GM13976 (cell line): ENCODE data around the gene GALNT10.

Experiments used
- DNase-seq: peaks from one replicate; pipeline ENCODE4 v3.0.0; 2012; ENCODE audit warnings: low spot score
- CTCF ChIP-seq: IDR thresholded peaks from 2 replicates; pipeline ENCODE4 v1.5.1; 2012; ENCODE audit warnings: borderline replicate concordance, mild to moderate bottlenecking; ENCODE audit not compliant: insufficient read depth; ENCODE audit errors: extremely low read depth, missing control alignments, control extremely low read depth
- in situ Hi-C: fragments of 300-500 bp; cut with MboI; formaldehyde crosslinking; loops from one replicate; pipeline ENCODE4 v1.12.0; 2022; ENCODE audit warnings: low sequenced_read_pairs, mixed read lengths, inconsistent platforms; ENCODE audit not compliant: unreplicated experiment

Gene GALNT10

GRCh38 chr5:154351566-154351965, 161.0 kb downstream of the GALNT10 start:
- TF ChIP-seq CTCF: no peak
- DNase-seq: peak; percentile 26
- in situ Hi-C loops: no loop called here

GRCh38 chr5:154352960-154353548, 162.5 kb downstream of the GALNT10 start:
- TF ChIP-seq CTCF: no peak
- in situ Hi-C loops: no loop called here
- no peak for DNase-seq

- in situ Hi-C loops: no loop called here
- no peak for TF ChIP-seq CTCF
- DNase-seq: no peak
These were observed 164.6 kb downstream of the GALNT10 start for GRCh38 chr5:154355129-154355611.

GRCh38 chr5:154356020-154356655, 165.6 kb downstream of the GALNT10 start:
- no peak for DNase-seq
- TF ChIP-seq CTCF: no peak
- in situ Hi-C loops: no loop called here

- in situ Hi-C loops: no loop called here
- DNase-seq: no peak
- TF ChIP-seq CTCF: no peak
These were observed 166.4 kb downstream of the GALNT10 start for GRCh38 chr5:154356958-154357357.

- no peak for DNase-seq
- TF ChIP-seq CTCF: no peak
- in situ Hi-C loops: no loop called here
These were observed 168.1 kb downstream of the GALNT10 start for GRCh38 chr5:154358516-154359220.
